T-helper 2 cell treated with Interferon-gamma antibody and Interleukin-4, amounts not matched to agents 100 ng/mL and 5 ng/mL, for 36 hours (primary cell): ENCODE results near the gene MOK. TPM values are rescaled to one million over a fixed set of nuclear protein-coding genes. Genes with fewer than 3 reads are reported as not detected.
"Not testable (repeated sequence)": the region's sequence is repeated elsewhere in the genome, so short reads cannot be mapped to it uniquely, and the experiment has no call there.

Experiments
- intact Hi-C: fragments of 100-400 bp; cut with micrococcal nuclease; formaldehyde crosslinking; loops from one replicate; pipeline ENCODE4 v1.15.1; 2023
- total RNA-seq: library from RNA; stranded (reverse); gene quantifications from 2 replicates; pipeline ENCODE4 v1.2.3, GENCODE V29; 2022

Gene MOK, protein sequence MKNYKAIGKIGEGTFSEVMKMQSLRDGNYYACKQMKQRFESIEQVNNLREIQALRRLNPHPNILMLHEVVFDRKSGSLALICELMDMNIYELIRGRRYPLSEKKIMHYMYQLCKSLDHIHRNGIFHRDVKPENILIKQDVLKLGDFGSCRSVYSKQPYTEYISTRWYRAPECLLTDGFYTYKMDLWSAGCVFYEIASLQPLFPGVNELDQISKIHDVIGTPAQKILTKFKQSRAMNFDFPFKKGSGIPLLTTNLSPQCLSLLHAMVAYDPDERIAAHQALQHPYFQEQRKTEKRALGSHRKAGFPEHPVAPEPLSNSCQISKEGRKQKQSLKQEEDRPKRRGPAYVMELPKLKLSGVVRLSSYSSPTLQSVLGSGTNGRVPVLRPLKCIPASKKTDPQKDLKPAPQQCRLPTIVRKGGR
- 2.6 and 3.8 TPM in 2 replicates for total RNA-seq

DNA sequence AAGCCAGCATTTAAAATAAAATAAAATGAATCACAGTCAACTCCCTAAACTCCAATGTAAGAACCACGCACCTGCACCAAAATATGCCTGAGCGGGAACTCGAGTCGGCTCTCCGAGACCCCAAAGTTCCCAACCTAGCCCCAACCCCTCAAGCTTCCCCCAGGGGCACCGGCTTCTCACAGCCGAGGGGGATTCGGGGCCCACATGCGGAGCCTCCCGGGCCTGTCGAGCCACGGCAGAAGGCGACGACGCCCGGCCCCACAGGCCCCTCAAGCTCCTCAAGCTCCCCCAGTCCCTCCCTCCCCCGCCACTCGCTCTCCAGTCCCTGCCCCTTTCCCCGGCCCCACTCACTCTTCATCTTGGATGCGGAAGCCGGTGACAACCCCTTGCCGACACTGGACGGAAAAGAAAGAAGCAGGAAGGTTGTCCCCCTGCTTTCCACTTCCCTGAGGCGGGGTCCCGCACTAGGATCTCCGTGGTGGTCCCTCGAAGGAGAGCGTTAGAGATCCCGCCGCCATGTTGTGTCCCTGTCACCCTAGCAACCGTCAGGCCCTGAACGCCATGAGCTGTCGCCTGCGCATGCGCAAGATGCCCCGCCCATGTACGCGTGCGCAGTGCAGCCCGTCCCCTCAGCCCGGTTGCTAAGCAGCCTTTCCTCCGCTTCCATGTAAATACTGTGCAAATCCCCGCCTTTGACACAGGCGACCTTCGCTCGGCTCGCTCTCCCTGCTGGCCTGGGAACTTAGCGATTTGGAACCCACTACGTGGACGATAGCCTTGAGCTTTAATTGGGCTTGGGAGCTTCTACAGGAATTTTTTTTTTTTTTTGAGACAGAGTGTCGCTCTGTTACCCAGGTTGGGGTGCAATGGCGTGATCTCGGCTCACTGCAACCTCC lies at the start of gene MOK:
Gene MOK, minus strand, starts transcription at position 554 of the 896 bp plus-strand sequence. Its CDS starts 196 bp downstream, at position 358.
- intact Hi-C loops = loop anchor here (1.0 kb wide), 3 partner anchors 9 to 357 kb away; partner anchors contain the start of gene ZNF839

DNA sequence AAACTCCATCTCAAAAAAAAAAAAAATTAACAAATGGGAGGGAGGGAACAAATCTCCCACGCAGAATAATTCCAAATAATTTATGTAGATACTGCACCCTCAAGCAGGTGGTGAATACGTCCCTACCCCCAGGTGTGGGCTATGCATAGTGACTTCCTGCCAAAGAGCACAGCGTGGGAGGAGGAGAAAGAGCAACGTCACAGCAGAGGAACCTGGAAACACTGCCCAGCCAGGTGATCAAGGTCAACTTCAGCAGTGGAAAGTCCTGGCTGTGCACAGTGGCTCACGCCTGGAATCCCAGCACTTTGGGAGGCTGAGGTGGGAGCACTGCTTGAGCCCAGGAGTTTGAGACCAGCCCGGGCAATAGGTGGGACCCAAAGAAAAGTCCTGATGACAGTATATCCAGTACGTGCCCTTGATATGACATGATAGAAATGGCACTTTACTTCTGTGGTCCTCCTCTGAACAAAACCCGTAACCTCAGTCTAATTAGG lies 48.2 kb upstream of the MOK start:
- intact Hi-C loops = no loop called here

GRCh38 chr14:102352213-102352612 lies 47.2 kb upstream of the MOK start:
- intact Hi-C loops = no loop called here

DNA sequence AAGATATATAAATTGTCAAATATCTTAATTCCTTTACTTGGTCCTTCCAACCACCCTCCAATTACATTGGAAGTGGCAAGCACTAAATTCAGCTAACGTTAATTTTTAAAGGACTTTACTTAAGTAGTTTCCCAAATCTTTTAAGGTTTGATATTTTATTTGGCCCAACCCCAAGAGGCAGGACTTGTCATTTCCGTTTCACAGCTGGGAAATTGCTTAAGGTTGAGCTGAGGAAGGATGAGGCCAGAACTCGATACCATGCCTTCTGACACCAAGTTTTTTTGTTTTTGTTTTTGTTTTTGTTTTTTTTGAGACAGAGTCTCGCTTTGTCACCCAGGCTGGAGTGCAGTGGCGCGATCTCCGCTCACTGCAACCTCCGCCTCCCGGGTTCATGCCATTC lies 46.6 kb upstream of the MOK start:
- intact Hi-C loops = not testable (repeated sequence)

DNA sequence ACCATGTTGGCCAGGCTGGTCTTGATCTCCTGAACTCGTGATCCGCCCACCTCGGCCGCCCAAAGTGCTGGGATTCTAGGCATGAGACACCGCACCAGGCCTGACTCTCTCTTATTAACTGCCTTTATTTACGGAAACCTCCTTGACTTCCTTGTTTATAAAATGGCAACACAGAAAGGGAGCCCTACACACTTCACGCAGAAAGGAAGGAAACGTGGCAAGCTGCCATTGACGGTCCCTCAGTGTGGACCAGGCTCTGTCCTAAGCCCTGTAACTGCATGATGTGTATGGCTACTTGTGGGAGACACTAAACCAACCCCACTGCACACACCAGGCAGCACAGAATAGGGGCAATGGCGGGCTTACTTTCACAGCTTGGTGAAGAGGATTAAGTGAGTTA lies 46.1 kb upstream of the MOK start:
- intact Hi-C loops = no loop called here

DNA sequence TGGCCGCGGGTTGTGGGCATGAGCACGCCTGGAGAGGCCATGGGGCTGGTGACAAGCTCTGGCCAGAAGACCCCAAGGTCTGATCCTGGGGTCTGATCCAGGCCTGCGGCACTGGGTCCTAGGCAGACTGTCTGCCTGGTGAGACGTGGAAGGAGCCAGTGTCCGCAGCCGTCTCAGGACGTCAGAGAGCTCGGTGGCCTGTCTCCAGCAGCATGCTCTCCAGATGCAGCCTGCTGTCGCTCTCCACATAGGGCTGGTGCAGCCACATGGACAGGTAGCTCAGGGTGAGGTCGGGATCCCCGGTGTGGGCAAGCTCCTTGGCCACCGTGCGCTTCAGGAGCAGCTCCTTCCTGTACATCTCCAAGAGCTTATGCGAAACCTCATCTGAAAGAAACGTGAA lies 43.4 kb upstream of the MOK start:
- intact Hi-C loops = no loop called here

DNA sequence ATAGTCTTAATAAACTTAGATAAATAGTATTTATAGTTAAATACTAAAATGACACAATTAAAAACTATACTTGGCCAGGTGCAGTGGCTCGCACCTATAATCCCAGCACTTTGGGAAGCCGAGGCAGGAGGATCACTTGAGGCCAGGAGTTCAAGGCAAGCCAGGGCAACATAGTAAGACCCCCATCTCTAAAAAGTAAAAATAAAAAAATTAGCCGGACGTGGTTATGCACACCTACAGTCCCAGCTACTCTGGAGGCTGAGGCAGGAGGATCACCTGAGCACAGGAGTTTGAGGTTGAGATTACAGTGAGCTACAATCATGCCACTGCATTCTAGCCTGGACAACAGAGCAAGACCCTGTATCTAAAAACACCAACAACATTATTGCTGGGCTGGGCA lies 41.7 kb upstream of the MOK start:
- intact Hi-C loops = no loop called here

DNA sequence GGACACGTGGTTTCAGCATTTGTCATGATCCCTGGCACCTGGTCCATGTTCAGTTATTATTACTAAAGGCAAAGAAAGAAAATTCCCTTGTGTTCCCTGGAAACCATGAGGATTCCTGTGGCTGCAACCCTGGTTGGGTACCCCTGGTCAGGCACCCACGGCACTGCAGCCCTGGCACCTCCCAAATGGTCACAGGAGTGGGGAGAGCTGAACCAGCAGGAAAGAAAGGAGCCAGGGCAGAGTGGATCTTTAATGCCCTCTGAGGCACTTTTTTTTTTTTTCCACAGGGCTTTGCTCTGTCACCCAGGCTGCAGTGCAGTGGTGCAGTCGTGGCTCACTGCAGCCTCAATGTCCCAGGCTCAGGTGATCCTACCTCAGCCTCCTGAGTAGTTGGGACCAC lies 40.3 kb upstream of the MOK start:
- intact Hi-C loops = no loop called here

DNA sequence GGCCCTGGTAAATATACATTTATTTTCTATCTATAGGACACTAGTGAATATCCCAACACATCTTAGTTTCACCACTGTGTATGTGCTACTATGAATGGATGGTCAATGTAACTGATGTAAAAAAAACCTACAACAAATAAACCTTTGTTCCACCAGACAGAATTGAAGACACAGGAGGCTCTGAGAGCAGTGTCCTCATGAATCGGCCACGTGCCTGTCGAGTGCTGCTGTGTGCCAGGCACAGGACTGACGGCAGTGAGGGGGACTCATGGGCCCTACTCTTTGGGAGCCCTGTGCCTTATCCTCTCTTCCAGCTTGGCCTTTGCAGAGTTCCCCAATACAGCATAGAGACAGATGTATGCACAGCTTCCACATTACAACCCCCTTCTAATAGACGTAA lies 39.5 kb upstream of the MOK start:
- intact Hi-C loops = no loop called here

GRCh38 chr14:102344084-102344483 lies 39.1 kb upstream of the MOK start:
- intact Hi-C loops = no loop called here

DNA sequence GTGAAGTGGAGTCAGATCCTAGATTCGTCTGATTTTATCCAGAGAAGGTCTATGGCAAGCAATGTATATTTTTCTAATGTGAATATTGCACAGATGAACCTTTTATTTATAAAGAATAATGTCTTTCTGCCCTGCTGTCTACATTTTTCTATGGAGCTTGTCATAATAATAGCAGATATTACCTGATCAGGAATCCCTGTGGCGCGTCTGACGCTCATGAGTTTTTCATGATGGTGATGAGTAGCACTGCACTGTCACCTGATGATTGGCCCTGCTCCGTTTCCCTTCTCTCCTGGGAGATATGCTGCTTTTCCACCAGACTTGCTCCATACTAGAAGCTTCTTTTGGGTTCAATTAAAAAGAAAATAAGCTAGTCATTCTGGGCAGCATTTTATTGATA lies 37.3 kb upstream of the MOK start:
- intact Hi-C loops = no loop called here

DNA sequence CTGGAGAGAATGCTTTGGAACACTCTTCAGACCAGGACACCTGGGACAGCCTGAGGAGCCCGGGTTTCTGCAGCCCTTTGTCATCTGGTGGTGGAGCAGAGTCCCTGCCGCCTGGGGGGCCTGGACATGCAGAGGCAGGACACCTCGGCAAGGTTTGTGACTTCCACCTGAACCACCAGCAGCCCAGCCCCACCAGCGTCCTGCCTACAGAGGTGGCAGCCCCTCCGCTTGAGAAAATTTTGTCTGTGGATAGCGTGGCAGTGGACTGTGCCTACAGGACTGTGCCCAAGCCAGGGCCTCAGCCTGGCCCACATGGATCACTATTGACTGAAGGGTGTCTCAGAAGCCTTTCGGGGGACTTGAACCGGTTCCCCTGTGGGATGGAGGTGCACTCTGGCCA lies 36.6 kb upstream of the MOK start:
- intact Hi-C loops = no loop called here

- intact Hi-C loops = no loop called here
Observed at GRCh38 chr14:102338724-102339123, 33.8 kb upstream of the MOK start.

GRCh38 chr14:102335163-102335562 lies 30.2 kb upstream of the MOK start:
- intact Hi-C loops = no loop called here

GRCh38 chr14:102333795-102334705 lies 29.1 kb upstream of the MOK start:
- intact Hi-C loops = no loop called here

GRCh38 chr14:102333390-102333789 lies 28.4 kb upstream of the MOK start:
- intact Hi-C loops = no loop called here

- intact Hi-C loops = no loop called here
Observed at GRCh38 chr14:102330806-102331205, 25.8 kb upstream of the MOK start.

DNA sequence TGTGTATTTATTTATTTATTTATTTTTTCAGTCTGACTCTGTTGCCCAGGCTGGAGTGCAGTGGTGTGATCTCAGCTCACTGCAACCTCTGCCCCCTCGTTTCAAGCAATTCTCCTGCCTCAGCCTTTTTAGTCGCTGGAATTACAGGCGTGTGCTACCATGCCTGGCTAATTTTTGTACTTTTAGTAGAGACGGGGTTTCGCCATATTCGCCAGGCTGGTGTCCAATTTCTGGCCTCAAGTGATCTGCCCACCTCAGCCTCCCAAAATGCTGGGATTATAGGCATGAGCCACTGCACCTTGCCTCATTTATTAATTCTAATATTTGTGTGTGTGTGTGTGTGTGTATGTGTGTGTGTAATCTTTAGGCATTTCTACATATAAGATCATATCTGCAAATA lies 24.4 kb upstream of the MOK start:
- intact Hi-C loops = not testable (repeated sequence)

DNA sequence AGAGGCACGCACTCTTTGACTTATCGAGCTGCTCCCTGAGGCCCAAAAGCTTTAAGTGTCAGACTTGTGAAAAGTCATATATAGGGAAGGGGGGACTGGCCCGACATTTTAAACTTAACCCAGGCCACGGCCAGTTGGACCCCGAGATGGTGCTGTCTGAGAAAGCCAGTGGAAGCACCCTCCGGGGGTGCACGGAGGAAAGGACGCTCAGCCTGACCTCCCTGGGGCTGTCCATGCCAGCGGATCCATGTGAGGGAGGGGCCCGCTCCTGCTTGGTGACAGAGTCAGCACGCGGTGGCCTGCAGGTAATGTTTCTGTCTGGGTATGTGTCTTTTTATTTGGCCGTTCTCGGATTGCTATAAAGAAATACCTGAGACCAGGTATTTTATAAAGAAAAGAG lies 21.6 kb upstream of the MOK start:
- intact Hi-C loops = no loop called here

DNA sequence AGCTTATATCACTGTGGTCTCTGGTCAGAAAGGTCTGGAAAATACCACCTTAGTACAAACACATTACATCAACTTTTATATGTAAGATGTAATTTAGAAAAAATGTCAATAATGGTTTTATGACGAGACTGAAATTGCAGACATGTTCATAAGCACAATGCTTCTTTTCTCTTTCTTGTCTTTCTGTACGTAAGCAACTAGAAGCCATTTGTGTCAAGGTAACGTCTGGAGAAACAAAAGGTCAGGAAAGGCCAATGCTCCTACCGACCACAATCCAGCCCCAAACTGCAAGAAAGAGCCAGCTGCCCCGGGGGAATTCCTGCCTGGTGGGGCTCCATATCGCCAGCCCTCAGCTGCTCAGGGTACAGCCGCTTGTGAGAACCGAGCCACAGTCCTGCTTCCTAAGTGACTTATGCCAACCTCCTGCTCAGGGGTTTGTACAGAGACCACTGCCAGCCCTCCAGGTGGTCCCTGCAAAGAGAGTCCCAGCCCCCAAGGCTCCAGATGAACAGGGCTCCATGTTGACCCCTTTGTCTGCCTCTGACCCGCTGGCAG lies 20.9 kb upstream of the MOK start:
- intact Hi-C loops = no loop called here

DNA sequence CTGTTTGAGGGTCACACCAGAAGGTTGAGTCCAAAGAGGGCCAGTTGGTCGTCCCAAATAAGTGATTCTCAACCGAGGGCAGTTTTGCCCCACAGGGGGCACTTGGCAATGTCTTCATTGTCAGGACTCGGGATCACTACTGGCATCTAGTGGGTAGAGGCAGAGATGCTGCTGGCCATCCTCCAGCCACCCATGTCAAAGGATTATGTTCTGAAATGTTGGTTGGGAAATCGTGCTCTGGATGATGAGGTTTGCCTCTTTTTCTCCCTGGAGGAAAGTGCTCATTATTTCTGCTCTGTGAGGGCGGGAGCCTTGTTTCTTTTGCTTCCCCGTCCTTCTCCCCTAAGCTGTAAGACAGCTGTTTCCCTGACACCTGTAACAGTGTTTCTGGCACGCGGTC lies 18.1 kb upstream of the MOK start:
- intact Hi-C loops = no loop called here
